HEK293T (cell line): ENCODE results near the gene OOSP2.

Experiments used
- BHLHE40 ChIP-seq: fragments of 450-650 bp; IDR thresholded peaks from 2 replicates; pipeline ENCODE4 v1.6.1; 2016; ENCODE audit warnings: mild to moderate bottlenecking, moderate library complexity, borderline replicate concordance
- FOXA1 ChIP-seq: fragments of 450-650 bp; IDR thresholded peaks from 2 replicates; pipeline ENCODE4 v1.6.1; 2016; ENCODE audit warnings: mild to moderate bottlenecking
- FOXK2 ChIP-seq: fragments of 450-650 bp; IDR thresholded peaks from 2 replicates; pipeline ENCODE4 v1.6.1; 2016; ENCODE audit warnings: mild to moderate bottlenecking
- HDGF ChIP-seq: fragments of 450-650 bp; IDR thresholded peaks from 2 replicates; pipeline ENCODE4 v1.6.1; 2017; ENCODE audit warnings: antibody characterized with exemption, borderline replicate concordance
- SP1 ChIP-seq: fragments of 450-650 bp; IDR thresholded peaks from 2 replicates; pipeline ENCODE4 v1.6.1; 2017
- SUZ12 ChIP-seq: fragments of 450-650 bp; IDR thresholded peaks from 2 replicates; pipeline ENCODE4 v1.6.1; 2016; ENCODE audit warnings: mild to moderate bottlenecking
- ZNF384 ChIP-seq: fragments of 450-650 bp; IDR thresholded peaks from 2 replicates; pipeline ENCODE4 v1.6.1; 2016
- TF ChIP-seq, protein P1 (sequence below): fragments of 450-650 bp; IDR thresholded peaks from 2 replicates; pipeline ENCODE4 v1.6.1; 2016

DNA sequence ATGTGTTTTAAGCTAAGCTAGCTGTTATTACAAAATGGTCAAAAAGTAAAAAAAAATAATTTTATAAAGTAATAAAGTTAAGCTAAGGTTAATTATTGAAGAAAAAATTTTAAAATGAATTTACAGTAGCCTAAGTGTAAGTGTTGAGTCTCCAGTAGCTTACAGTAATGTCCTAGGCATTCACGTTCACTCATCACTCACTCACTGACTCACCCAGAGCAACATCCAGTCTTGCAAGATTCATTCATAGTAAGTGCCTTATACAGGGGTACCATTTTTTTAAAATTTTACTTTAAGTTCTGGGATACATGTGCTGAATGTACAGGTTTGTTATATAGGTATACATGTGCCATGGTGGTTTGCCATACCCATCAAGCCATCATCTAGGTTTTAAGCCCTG lies 34.8 kb upstream of the OOSP2 start:
- TF ChIP-seq SUZ12 (no peak), FOXA1 (no peak), FOXK2 (no peak), ZNF384 (no peak), SP1 (no peak), HDGF (no peak), BHLHE40 (no peak)
- TF ChIP-seq, protein P1, sequence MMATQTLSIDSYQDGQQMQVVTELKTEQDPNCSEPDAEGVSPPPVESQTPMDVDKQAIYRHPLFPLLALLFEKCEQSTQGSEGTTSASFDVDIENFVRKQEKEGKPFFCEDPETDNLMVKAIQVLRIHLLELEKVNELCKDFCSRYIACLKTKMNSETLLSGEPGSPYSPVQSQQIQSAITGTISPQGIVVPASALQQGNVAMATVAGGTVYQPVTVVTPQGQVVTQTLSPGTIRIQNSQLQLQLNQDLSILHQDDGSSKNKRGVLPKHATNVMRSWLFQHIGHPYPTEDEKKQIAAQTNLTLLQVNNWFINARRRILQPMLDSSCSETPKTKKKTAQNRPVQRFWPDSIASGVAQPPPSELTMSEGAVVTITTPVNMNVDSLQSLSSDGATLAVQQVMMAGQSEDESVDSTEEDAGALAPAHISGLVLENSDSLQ: no peak
